ENCODE measurements around the gene LRIG1.

DNA sequence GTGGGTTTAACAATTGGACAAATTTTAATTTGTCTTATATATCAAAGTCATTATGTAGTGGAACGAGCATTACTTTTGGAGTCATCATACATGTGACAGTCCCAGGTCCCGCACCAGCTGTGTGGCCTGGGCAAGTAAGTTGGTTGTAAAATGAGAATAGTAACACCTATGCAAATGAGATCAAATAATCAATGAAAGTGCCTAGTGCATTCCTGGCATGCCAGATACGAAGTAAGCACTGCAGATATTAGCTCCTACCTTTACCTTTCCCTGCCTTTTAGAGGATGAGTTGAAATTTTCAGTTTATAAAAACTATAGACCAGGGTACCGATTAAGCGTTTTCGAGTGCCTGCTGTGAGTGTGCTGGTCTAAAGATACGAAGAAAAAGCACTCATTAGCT lies 134.1 kb downstream of the LRIG1 start:
- no peak for TF ChIP-seq POLR2AphosphoS5 (IDR thresholded peaks at IDR 0.05; ENCODE audit: low read depth, low read length)
- TF ChIP-seq SIN3A (IDR thresholded peaks at IDR 0.05; ENCODE audit: borderline replicate concordance, insufficient read depth, low read length) = no peak
- TF ChIP-seq, protein P1, sequence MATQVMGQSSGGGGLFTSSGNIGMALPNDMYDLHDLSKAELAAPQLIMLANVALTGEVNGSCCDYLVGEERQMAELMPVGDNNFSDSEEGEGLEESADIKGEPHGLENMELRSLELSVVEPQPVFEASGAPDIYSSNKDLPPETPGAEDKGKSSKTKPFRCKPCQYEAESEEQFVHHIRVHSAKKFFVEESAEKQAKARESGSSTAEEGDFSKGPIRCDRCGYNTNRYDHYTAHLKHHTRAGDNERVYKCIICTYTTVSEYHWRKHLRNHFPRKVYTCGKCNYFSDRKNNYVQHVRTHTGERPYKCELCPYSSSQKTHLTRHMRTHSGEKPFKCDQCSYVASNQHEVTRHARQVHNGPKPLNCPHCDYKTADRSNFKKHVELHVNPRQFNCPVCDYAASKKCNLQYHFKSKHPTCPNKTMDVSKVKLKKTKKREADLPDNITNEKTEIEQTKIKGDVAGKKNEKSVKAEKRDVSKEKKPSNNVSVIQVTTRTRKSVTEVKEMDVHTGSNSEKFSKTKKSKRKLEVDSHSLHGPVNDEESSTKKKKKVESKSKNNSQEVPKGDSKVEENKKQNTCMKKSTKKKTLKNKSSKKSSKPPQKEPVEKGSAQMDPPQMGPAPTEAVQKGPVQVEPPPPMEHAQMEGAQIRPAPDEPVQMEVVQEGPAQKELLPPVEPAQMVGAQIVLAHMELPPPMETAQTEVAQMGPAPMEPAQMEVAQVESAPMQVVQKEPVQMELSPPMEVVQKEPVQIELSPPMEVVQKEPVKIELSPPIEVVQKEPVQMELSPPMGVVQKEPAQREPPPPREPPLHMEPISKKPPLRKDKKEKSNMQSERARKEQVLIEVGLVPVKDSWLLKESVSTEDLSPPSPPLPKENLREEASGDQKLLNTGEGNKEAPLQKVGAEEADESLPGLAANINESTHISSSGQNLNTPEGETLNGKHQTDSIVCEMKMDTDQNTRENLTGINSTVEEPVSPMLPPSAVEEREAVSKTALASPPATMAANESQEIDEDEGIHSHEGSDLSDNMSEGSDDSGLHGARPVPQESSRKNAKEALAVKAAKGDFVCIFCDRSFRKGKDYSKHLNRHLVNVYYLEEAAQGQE (IDR thresholded peaks at IDR 0.05; ENCODE audit: insufficient read depth in 1 of 2, low read depth in 2 of 2, low read length in 2 of 2) = no peak
- TF ChIP-seq TAF1 (IDR thresholded peaks at IDR 0.05; ENCODE audit: borderline replicate concordance, insufficient read depth, low read length) = no peak
- no peak for TF ChIP-seq FOXP2 (optimal IDR thresholded peaks at IDR 0.05; ENCODE audit: borderline replicate concordance, extremely low read depth, extremely low read length, insufficient read depth)

Measured in PFSK-1 (cell line).